NCI-H446 (cell line): Measurements from ENCODE around the gene ZNF81.
"Not testable (repeated sequence)": the region's sequence is repeated elsewhere in the genome, so short reads cannot be mapped to it uniquely, and the experiment has no call there.

Experiments
- DNase-seq, 2 experiments: peaks; one replicate each; lab custom pipeline; 2025; lab: John Stamatoyannopoulos, UW

ZNF81 gene

DNA sequence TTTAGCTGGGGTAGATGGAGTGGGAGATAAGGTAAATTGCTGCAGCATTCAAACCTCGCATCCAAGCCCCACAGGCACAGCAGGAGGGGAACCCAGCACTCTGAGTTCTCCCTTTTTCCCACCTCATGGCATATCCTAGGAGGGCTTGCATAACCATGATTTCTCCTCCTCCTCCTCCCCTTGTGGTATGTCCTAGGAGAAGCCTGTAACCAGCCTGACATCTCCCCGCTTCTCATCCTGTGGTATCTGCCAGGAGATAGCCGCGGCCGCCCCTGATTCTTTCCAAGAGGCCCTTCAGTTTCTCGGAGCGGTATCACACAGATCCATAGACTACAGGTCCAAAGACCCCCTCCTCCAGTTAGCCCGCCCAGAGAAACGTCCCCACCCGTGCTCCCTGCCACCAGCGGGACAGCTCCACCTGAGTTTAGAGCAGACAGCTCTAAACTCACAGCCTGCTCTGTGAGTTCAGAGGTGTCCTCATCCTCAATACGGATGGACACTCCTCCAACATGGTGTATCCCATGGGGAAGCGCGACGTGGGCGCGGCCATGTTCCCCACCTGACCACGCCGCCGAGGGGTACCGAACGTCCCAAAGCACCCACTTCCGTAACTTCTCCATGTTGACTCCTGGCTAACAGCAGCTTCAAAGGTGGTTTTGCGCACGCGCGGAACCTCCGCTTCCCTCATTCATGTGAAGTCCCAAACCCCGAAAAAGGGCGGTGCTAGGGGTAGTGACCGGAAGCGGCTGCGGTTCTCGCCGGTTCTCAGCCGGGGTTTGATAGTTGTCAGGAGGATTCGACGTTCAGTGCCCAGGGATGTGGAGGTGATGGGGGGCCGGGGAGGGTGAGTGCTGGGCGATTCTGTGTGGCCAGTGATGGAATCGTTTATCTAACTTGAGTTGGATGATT, at the start of gene ZNF81:
Gene ZNF81 (plus strand): TSS at position 739 of the 909 bp plus-strand sequence. CDS start 9,366 bp downstream, outside the sequence.
- peak; percentile 77 to 95 for DNase-seq

DNA sequence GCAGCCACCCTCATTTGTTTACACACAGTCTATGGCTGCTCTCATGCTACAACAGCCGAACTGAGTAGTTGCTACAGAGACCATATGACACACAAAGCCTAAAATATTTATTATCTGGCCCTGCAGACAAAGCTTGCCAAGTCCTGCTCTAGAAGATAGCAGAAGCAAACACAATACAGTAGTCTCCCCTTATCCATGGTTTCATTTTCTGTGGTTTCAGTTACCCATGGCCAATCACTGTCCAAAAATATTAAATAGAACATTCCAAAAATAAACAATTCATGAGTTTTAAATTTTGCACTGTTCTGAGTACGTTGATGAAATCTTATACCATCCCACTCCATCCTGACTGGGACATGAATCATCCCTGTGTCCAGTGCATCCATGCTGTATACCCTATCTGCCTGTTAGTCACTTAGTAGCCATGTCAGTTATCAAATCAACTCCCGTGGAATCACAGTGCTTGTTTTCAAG, 40.2 kb upstream of the ZNF81 start:
- no peak for DNase-seq

DNA sequence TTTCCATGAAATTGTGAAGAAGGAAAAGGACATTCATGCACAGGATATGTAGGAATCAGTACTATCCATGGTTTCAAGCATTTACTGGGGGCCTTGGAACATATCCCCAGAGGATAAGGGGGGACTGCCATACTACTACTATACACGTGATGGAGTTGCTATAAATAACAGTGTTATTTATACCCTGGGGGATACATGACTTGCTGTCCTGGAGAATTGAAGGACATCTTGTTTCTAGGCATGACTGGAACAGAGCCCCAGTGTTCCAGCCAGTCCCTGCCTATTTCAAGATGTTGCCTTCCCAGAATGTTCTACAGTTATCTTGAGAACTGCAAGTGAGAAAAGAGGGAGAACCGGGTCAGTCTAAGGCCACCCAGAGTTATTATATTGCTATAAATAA, 39.6 kb upstream of the ZNF81 start:
- DNase-seq = no peak

DNA sequence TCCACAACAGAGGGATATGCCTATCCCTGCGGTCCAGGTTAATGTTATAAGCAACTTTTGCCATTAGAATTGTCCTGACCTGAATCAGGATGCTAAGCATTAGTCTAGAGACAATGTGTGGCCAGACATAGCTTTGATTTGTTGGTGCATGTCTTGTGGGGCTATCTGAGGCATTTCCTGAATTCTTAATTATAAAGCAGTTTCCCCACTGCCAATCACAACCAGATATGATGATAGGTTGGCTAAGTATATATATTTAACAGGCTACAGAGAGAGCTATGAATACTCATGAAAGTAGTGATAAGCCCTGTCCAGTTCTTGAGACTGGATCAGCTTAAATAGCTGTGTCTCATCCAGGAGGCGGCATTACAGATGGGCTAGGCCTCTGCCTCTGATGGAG, 37.8 kb upstream of the ZNF81 start:
- DNase-seq = no peak

DNA sequence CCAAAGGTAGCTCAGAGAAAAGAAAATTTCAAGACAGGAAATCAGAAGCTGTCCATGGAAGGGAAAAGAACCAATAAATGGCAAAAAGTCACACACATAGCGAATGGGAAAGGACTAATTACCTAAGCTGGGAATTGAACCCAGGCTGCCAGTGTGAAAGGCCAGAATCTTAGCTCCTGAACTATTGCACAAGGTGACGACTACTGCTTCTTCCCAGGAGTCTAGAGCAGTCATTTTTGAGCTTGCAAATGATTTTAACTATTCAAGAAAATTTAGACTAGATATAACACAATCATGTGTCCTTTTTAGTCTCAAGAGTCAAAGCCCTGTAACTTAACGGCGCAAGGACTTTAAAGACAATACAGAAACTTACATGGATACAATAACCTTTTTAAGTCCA, 34.1 kb upstream of the ZNF81 start:
- peak in 1 of 2 experiments; percentile 10 for DNase-seq

DNA sequence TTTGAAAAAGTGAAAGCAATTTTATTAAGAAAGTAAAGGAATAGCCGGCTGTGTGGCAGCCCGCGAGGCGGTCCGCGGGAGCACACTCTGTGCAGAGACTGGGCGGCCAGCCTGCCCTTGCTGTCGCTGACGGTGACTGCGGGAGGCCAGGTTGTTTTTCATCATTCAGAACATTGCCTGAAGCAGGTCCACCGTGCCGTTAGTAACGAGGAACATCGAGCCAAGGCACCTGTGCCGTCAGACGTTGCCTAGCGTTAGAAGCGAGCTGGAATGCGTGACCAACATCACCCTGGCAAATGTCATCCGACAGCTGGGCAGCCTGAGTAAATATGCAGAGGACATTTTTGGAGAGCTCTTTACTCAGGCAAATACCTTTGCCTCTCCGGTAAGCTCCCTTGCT, 33.6 kb upstream of the ZNF81 start:
- not testable (repeated sequence) for DNase-seq

DNA sequence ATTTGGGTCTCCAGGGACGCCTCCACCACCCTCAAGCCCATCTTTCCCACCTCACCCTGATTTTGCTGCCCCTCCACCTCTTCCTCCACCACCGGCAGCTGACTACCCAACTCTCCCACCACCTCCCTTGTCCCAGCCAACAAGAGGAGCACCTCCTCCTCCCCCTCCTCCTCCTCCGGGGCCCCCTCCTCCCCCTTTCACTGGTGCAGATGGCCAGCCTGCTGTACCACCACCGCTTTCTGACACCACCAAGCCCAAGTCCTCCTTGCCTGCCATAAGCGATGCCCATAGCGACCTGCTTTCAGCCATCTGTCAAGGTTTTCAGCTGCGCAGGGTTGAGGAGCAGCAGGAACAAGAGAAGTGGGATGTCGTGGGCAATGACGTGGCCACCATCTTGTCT, 32.4 kb upstream of the ZNF81 start:
- no peak for DNase-seq

DNA sequence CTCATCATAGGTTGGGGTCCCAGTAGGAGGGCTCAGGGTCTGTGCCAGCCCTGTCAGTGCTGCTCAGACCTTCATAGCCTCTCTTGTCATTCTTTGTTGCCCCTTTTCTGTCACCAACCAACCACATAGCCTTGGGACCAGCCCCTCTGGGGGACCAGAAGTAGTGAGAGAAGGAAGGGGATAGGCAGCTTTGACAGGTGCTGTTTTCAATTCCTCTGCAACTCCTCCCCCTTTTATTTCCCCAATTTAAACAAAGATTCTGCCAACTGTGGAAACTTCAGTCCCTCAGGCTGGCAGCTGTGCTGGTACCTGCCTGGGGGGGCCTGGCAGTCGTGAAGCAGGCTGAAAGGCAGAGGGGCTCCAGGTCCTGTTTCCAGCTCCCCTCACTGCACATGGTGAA, 30.9 kb upstream of the ZNF81 start:
- DNase-seq = not testable (repeated sequence)

DNA sequence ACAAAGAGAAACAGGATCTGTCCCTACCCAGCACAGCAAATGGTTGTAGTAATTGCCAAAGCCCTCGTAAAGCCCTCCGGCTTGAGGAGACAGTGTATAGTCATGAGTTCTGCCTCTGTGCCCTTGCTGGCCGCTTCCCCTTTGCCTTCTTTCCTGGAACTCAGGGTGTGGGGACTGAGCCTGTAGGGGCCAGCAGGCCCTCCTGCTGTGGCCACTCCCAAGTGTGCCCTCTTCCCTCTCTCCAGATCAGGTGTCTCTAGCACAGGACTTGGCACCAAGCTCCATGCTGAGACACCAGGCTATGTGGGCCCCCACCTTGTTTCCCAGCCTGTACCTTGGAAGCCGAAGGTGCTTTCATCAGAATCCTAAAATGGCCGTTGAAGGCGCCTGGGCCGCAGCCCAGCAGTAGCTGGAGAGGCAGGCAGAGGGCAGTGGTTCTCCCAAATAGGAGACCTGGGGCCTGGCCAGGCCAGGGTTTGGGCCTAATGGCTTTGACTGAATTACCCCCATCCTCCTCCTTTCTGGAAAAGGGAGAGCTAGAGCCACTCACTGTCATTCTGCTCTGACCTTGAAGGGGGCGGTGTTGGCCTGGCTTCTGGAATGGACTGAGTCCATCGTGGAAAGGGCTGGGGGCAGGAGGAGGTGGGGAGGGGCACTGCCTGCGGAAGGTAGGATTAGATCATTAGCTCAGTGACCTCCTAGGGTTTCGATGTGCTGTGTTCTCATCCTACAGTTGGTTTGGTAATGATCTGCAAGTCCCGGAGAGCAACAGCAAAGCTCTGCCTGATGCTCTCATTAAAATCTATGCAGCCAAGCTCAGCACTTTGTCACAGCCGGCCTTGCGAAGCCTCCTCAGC, 30.1 kb upstream of the ZNF81 start:
- DNase-seq = not testable (repeated sequence)

DNA sequence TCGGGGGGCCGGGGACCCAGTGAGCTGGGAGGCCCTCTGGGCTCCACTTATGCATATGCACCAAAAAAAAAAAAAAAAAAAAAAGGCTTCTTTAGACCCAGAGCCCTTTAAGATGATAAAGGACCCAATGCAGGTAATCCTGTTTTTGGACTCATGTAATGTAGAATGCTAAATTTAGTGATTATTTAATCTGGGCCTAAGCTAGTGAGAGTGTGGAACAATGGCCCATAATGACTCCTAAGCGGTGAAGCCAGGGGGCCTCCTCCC, 29.5 kb upstream of the ZNF81 start:
- DNase-seq = not testable (repeated sequence)

DNA sequence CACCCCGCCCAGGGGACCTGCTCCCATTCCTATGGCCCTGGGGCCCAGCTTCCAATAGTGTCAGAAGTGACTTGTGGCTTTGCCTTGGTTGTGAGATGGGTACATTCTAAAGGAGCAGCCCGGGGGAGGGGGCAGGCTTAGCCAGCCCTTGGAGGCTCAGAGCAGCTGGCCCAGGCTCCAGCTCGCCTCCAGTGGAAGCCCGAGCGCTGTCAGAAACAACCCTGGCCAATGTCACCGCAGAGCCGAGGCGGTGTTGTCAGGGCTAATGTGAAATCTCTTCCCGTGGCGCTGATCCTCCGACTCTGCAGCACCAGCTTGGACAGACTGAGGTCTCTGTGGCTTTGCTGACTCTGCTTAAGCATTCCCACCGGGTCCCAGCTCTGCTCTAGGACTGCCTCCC, 29.2 kb upstream of the ZNF81 start:
- no peak for DNase-seq

DNA sequence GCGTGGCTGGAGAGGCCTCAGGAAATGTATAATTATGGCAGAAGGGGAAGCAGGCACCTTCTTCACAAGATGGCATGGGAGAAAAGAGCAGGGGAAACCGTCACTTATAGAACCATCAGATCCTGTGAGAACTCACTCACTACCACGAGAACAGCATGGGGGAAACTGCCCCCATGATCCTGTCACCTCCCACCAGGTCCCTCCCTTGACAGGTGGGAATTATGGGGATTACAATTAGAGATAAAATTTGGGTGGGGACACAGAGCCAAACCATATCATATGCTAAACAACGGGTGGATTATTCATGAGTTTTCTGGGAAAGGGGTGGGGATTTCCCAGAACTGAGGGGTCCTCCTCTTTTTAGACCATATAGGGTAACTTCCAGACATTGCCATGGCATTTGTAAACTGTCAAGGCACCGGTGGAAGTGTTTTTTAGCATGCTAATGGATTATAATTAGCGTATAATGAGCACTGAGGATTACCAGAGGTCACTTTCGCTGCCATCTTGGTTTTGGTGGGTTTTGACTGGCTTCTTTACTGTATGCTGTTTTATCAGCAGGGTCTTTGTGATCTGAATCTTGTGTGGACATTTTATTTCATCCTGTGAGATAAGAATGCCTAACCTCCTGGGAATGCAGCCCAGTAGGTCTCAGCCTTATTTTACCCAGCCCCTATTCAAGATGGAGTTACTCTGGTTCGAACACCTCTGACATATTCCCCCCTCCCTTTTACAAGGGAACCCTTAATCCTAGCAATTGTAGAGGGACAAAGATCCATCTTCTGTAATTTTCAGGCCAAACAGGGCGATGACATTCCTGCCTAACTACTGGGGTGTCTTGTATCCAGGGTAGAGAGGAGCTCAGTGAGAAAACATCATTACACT, 27.6 kb upstream of the ZNF81 start:
- DNase-seq = no peak

DNA sequence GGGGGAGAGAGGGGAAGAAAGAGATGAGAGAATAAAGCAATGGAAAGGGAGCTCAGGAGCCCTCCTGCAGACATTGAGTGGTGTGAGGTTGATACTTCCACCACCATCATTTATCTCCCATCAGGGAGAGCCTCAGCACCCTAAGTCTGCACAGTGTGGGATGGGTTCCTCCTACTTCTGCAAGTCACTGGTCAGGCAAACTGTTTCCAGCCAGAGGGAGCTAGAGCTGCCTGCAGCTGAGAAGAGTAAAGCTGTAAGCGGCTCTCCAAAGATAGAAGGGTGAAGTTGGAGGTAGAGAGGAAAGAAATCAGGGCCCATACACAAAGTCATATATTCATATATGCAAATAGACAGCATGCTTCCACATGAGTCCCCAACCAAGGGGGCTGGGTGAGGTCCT, 21.9 kb upstream of the ZNF81 start:
- no peak for DNase-seq

DNA sequence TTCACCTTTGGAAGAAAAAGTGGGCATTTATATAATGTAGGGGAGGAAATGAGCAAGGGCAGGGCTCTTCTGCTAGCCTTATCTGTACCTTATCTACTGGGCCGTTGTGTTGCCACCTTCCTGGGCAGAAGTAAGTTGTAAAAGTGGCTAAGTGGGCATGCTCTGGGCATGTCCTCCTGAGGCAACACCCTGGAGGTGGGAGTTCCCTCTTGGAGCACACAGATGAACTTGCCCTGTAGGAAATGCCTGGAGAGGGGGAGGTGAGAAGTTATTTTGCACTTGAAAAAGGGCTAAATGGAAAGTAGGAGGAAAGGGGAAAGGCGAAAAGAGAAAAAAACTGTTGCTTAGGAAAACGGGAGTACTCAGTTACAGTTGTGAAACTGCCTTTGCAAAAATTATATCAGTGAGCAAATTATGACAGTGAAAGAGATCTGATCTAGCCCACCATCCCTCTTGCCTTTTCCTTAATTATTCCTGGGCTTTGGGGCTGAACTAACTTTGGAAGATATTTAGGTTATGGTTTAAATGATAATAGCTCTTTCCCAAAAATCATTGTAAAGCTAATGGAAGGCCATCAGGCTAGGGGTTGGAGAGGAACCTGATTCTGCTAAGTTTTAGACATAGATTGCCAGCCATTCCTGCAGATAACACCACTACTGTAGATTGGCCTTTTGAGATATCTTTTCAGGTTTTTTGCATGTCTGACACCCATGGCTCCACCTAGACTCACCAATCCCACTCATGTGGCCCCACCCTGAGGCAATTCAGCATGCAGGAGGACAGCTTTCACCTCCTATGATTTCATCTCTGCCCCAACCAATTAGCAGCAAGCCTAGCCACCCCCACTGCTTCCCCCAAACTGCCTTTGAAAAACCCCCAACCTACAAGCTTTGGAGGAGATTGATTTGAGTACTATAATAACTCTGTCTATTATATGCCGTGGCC, 20.5 kb upstream of the ZNF81 start:
- no peak for DNase-seq

DNA sequence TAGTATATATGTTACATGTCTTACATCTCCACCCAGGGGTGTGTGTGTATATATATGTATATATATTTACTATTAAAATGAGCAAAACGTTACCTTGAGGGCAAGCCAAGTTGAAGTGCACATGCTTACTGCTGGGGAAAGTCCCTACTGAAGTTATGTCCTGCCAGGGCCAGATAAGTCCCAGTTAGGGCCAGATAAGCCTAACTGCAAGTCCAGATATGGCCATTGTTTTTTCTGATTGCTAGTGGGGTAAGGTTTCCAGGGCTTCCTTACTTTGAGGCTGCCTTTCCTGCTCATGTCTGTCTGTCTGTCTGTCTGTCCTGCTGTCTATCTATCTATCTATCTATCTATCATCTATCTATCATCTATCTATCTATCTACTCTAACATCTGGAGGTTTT, 19.3 kb upstream of the ZNF81 start:
- DNase-seq = no peak

DNA sequence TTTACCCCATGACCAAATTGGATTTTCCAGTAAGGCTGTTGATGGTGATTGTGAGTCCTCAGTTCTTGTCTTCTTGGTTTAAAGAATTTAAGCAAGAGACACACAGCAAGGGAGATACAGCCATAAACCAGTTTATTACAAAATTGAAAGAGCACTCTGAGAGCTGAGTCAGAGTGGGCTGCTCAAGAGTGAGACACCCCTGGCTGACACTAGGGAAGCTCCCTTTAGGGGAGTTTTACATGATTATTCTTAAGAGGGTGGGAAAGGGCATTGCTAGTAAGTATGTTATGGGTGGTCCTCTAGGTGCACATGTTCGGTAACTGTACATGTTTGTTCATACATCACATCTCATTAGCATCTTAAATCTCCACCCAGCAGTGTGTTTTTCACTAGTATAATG, 18.8 kb upstream of the ZNF81 start:
- DNase-seq = no peak

DNA sequence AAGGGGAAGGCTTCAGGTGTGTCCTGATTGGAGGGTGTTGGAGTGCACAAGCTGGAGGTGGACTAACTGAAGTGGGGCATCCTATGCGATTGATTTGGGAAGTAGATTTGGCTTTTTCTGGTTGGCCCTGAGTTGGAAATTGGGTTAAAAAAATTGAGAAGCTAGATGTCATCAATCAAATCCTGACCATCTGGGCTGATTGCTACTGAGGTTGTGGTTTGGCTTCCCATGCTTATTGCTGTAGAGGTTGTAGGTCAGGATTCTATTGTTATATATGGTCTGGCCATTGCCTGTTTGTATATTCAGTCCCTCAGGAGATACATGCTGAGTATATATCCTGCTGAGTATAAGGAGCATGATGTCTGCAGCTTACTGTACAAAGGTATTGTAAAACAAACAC, 7.7 kb upstream of the ZNF81 start:
- no peak for DNase-seq

DNA sequence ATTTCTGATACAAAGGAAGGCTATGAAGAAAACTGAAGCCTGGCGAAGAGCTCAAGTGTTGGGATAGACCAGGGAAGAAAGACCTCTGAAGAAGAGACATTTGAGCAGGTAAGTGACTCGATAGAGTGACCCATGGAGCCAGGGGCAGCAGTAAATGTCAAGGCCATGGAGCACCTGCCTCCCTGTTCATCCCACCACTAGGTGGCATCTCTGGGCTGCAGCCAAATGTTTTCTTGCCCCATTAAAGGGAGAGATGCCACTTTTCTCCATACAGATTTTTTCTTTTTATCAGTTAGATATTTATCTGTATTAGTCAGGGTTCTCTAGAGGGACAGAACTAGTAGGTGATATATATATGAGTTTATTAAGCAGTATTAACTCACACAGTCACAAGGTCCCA, 4.9 kb upstream of the ZNF81 start:
- peak; percentile 18 to 21 for DNase-seq

DNA sequence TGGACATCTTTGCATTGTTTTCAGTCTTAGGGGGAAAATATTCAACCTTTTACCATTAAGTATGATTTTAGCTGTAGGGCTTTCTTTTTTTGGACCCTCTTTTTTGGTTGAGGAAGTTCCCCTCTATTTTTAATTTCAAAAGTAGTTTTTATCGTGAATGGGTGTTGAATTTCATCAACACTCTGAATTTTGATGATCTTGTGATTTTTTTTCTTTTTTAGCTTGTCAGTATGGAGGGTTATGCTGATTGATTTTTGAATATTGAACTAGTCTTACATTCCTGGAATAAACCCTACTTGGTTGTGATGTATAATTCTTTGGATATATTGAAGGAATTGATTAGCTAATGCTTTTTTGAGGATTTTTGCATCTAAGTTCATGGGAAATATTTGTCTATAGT, 1.7 kb downstream of the ZNF81 start:
- no peak for DNase-seq

DNA sequence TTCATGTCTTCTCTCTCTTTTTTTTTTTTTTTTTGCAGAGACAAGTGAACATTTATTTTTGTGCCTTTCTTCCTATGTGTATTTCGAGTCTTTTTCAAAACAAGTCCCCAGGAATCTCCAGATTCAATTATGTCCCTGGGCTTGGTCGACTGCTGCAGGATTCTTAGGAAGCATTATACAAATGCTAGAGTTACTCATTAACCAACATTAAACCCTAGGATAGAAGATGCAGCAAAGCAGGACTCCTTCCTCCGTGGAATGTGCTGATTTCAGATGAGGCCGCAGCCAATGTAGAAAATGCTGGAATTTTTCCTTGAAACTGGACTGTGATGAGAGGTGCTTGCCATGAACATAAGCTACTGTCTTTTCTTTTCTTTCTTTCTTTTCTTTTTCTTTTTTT, 3.4 kb downstream of the ZNF81 start:
- DNase-seq = no peak

DNA sequence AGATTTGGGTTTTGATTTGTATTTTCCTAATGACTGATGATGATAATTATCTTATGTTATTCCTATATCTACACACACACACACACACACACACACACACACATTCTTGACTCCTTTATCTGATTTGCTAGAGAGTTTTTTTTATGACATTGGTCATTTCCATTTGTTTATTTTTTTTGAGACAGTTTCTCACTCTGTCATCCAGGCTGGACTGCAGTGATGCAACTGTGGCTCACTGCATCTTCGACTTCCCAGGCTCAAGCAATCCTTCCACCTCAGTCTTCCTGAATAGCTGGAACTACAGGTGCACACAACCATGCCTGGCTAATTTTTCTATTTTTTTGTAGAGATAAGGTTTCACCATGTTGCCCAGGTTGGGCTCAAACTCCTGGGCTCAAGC, 6.7 kb downstream of the ZNF81 start:
- no peak for DNase-seq
